K562 (cell line): Measurements from ENCODE around the gene ACER3.

Experiments used
- KAT7 ChIP-seq: sonication (generic); formaldehyde crosslinking; IDR thresholded peaks from 2 replicates; pipeline ENCODE4 v1.8.0; 2022; ENCODE audit warnings: missing genetic modification reagents, mild to moderate bottlenecking, borderline replicate concordance
- ZNF668 ChIP-seq: fragments of 250-450 bp; sonication (Bioruptor Pico); IDR thresholded peaks from 2 replicates; pipeline ENCODE4 v1.8.0; 2022; ENCODE audit warnings: mild to moderate bottlenecking, inconsistent platforms

DNA sequence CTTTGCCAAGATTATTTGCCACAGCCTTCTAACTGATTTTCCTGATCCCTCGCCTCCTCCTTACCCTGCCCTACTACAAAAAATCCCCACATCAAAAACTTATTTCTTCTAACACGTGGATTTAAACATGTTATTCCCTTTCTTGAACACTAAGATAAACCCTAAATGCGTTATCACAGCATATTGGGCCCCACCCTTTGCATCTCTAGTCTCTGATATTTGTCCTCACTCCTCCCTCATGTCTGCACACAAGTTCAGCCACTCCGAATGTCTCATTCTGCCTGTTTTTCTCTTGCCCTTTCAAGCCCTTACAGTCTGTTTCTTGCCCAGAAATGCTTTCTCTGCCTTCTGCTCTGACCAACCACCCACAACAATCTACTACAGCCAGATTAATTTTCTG, 10.6 kb upstream of the ACER3 start:
- TF ChIP-seq ZNF668 (no peak), KAT7 (CRISPR knock-in tag) (no peak)
